ENCODE results near the gene ZNF598.

The ZNF598 gene

GRCh38 chr16:2045965-2046892 lies 36.6 kb upstream of the ZNF598 start:
- CTCF ChIA-PET, result interaction anchor here (1.3 to 3.3 kb wide), 2 partner anchors 21 to 23 kb away, joined by 3 to 23 read pairs; no protein-coding TSS in a partner anchor
- no peak for TF ChIP-seq CTCF (IDR thresholded peaks at IDR 0.05; ENCODE audit: control extremely low read depth, extremely low read depth, low read depth, missing control alignments)

GRCh38 chr16:2044541-2044940 lies 34.9 kb upstream of the ZNF598 start:
- POLR2A ChIA-PET, result no interaction called here

More at GRCh38 chr16:2045965-2046892, 36.6 kb upstream of the ZNF598 start:
- no peak for DNase-seq (ENCODE audit: extremely low spot score)
- POLR2A ChIA-PET, result interaction anchor here (0.7 kb wide), 1 partner anchor 109 kb away, joined by 3 read pairs; the partner anchor contains the start of gene TRAF7

GRCh38 chr16:2043667-2044451 lies 34.2 kb upstream of the ZNF598 start:
- CTCF ChIA-PET, result interaction anchor here (1.0 to 1.7 kb wide), 5 partner anchors 16 to 97 kb away, joined by 3 to 5 read pairs (median 5); no protein-coding TSS in a partner anchor
- no peak for TF ChIP-seq CTCF (IDR thresholded peaks at IDR 0.05; ENCODE audit: control extremely low read depth, extremely low read depth, low read depth, missing control alignments)
- DNase-seq (ENCODE audit: extremely low spot score), result no peak
- POLR2A ChIA-PET, result interaction anchor here (1.2 kb wide), 1 partner anchor 112 kb away, joined by 5 read pairs; the partner anchor contains the start of gene TRAF7

More at GRCh38 chr16:2044541-2044940, 34.9 kb upstream of the ZNF598 start:
- CTCF ChIA-PET, result interaction anchor here (1.0 to 1.7 kb wide), 5 partner anchors 17 to 96 kb away, joined by 3 to 5 read pairs (median 5); no protein-coding TSS in a partner anchor
- no peak for DNase-seq (ENCODE audit: extremely low spot score)
- no peak for TF ChIP-seq CTCF (IDR thresholded peaks at IDR 0.05; ENCODE audit: control extremely low read depth, extremely low read depth, low read depth, missing control alignments)

- TF ChIP-seq CTCF (IDR thresholded peaks at IDR 0.05; ENCODE audit: control extremely low read depth, extremely low read depth, low read depth, missing control alignments), result no peak
- POLR2A ChIA-PET, result interaction anchor here (1.2 kb wide), 1 partner anchor 112 kb away, joined by 5 read pairs; the partner anchor contains the start of gene TRAF7
- CTCF ChIA-PET, result interaction anchor here (1.4 to 1.7 kb wide), 2 partner anchors 15 to 97 kb away, joined by 5 read pairs; no protein-coding TSS in a partner anchor
- DNase-seq (ENCODE audit: extremely low spot score), result no peak
Observed at GRCh38 chr16:2042986-2043666, 33.5 kb upstream of the ZNF598 start.

- no peak for DNase-seq (ENCODE audit: extremely low spot score)
- no peak for TF ChIP-seq CTCF (IDR thresholded peaks at IDR 0.05; ENCODE audit: control extremely low read depth, extremely low read depth, low read depth, missing control alignments)
- CTCF ChIA-PET, result interaction anchor here (1.3 kb wide), 1 partner anchor 38 kb away, joined by 3 read pairs; no protein-coding TSS in a partner anchor
- POLR2A ChIA-PET, result no interaction called here
Observed at GRCh38 chr16:2042171-2042985, 32.8 kb upstream of the ZNF598 start.
